PC-3 (cell line): ENCODE results near the gene FGD3.

Experiments
- EZH2 ChIP-seq: fragments of 300-600 bp; sonication (generic); IDR thresholded peaks from one replicate; pipeline ENCODE4 v1.6.1; 2017; ENCODE audit warnings: antibody characterized with exemption, mild to moderate bottlenecking, low read length; ENCODE audit not compliant: unreplicated experiment
- EZH2phosphoT487 ChIP-seq: fragments of 300-600 bp; sonication (generic); IDR thresholded peaks from 2 replicates; pipeline ENCODE4 v1.6.1; 2018; ENCODE audit warnings: mild to moderate bottlenecking, antibody characterized with exemption, low read length, borderline replicate concordance
- TF ChIP-seq, protein P1 (sequence below): fragments of 300-600 bp; sonication (generic); conservative IDR thresholded peaks from 2 replicates; pipeline ENCODE4 v1.5.1; 2017; ENCODE audit warnings: antibody characterized with exemption, low read depth, mild to moderate bottlenecking, low read length

DNA sequence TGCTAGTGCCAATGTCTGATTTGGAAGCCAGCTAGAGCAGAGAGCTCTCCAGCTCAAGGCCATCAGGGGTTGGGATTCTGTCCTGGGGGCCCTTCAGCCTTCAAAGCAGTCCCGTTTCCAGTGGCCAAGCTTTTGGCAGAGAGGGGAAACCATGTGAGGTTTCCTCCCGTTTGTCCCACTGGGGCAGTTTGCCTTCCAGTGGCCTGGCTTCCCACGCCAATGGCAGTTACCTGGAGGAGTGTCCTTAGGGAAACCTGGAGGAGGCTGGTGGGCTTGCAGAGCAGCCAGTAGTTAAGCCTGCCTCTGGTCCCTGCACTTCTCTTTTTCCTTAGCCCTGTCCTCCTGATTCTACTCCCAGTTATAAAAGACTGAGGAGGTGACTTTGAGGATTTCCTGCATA lies 37.7 kb downstream of the FGD3 start:
- TF ChIP-seq, protein P1, sequence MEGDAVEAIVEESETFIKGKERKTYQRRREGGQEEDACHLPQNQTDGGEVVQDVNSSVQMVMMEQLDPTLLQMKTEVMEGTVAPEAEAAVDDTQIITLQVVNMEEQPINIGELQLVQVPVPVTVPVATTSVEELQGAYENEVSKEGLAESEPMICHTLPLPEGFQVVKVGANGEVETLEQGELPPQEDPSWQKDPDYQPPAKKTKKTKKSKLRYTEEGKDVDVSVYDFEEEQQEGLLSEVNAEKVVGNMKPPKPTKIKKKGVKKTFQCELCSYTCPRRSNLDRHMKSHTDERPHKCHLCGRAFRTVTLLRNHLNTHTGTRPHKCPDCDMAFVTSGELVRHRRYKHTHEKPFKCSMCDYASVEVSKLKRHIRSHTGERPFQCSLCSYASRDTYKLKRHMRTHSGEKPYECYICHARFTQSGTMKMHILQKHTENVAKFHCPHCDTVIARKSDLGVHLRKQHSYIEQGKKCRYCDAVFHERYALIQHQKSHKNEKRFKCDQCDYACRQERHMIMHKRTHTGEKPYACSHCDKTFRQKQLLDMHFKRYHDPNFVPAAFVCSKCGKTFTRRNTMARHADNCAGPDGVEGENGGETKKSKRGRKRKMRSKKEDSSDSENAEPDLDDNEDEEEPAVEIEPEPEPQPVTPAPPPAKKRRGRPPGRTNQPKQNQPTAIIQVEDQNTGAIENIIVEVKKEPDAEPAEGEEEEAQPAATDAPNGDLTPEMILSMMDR = no peak
- no peak for TF ChIP-seq EZH2phosphoT487
- no peak for TF ChIP-seq EZH2
